GM12878 (cell line): ENCODE measurements around the gene CLEC17A. TPM values are rescaled to one million over a fixed set of nuclear protein-coding genes. Genes with fewer than 3 reads are reported as not detected.
"Not testable (repeated sequence)": the region's sequence is repeated elsewhere in the genome, so short reads cannot be mapped to it uniquely, and the experiment has no call there.

Source experiments
- ATAC-seq: fragments of 200-7000 bp; cut with Tn5 transposase; 3 replicates; pipeline ENCODE4 v1.9.1; 2020; ENCODE audit warnings: mild to moderate bottlenecking, moderate library complexity
- BruUV-seq: library from RNA; stranded (reverse); fragments of 400-500 nt; replicated peaks from 2 replicates; lab custom pipeline; 2021; lab: Mats Ljungman, UMichigan
- CTCF ChIA-PET: fragments of 300-600 bp; sonication (Branson Sonifier 250); formaldehyde crosslinking; extraction: SDS; loops from one replicate; lab custom pipeline; 2021; ENCODE audit warnings: inconsistent platforms; lab: Yijun Ruan, JAX
- POLR2A ChIA-PET: fragments of 350-600 bp; formaldehyde crosslinking; extraction: SDS; loops from one replicate; lab custom pipeline; 2021; ENCODE audit warnings: inconsistent platforms; lab: Charles Lee
- RAD21 ChIA-PET: fragments of 300-600 bp; sonication (Branson Sonifier 250); formaldehyde crosslinking; loops from one replicate; lab custom pipeline; 2023; ENCODE audit warnings: antibody characterized with exemption; ENCODE audit not compliant: unreplicated experiment; lab: Charles Lee
- SMC1A ChIA-PET: fragments of 300-600 bp; sonication (Branson Sonifier 250); formaldehyde crosslinking; loops from one replicate; lab custom pipeline; 2023; ENCODE audit not compliant: unreplicated experiment, uncharacterized antibody; lab: Charles Lee
- DNase-seq: peaks from one replicate; pipeline ENCODE4 v3.0.0-alpha.2; 2011; ENCODE audit warnings: low read depth, low spot score
- FAIRE-seq: peaks from 3 replicates; lab custom pipeline; 2011; peaks lifted over from hg19 to GRCh38; lab: Jason Lieb, UNC
- H2AFZ ChIP-seq: 2 replicates; pipeline ENCODE4 v1.6.0; 2011; ENCODE audit warnings: low read depth, low read length, control low read depth; ENCODE audit not compliant: control insufficient read depth
- H3K27ac ChIP-seq: 2 replicates; pipeline ENCODE4 v1.5.1; 2011; ENCODE audit warnings: control low read depth; ENCODE audit not compliant: control insufficient read depth, insufficient read depth
- H3K27me3 ChIP-seq, 2 experiments: replicated peaks in 1 of 2; 2 replicates each; pipeline versions ENCODE4 v1.6.0 to v1.6.1; 2011; ENCODE audit warnings: low read length in 1 of 2; ENCODE audit not compliant: control insufficient read depth in 2 of 2, insufficient read depth in 2 of 2
- H3K36me3 ChIP-seq, 2 experiments: 2 replicates each; pipeline ENCODE4 v1.5.1; 2011; ENCODE audit warnings: low read length in 1 of 2; ENCODE audit not compliant: control insufficient read depth in 2 of 2, insufficient read depth in 2 of 2
- H3K4me1 ChIP-seq: 2 replicates; pipeline ENCODE4 v1.6.1; 2011; ENCODE audit warnings: mild to moderate bottlenecking, low read length, moderate library complexity, mixed read lengths; ENCODE audit not compliant: control insufficient read depth, insufficient read depth
- H3K4me2 ChIP-seq: 2 replicates; pipeline ENCODE4 v1.6.0; 2011; ENCODE audit warnings: control low read depth; ENCODE audit not compliant: control insufficient read depth, insufficient read depth
- H3K4me3 ChIP-seq: fragments of 200-600 bp; sonication (generic); 2 replicates; pipeline ENCODE4 v1.5.1; 2016
- H3K79me2 ChIP-seq: 2 replicates; pipeline ENCODE4 v1.6.0; 2011; ENCODE audit warnings: low read length; ENCODE audit not compliant: control insufficient read depth, insufficient read depth
- H3K9ac ChIP-seq: 2 replicates; pipeline ENCODE4 v1.8.0; 2011; ENCODE audit warnings: low read length, control low read depth, mixed read lengths; ENCODE audit not compliant: control insufficient read depth, insufficient read depth
- H3K9me3 ChIP-seq: replicated peaks from 3 replicates; pipeline ENCODE4 v1.5.1; 2011; ENCODE audit warnings: mild to moderate bottlenecking, low read length; ENCODE audit not compliant: control insufficient read depth, insufficient read depth
- H4K20me1 ChIP-seq: 2 replicates; pipeline ENCODE4 v1.6.0; 2011; ENCODE audit not compliant: control insufficient read depth, insufficient read depth
- ATF2 ChIP-seq: IDR thresholded peaks from 2 replicates; pipeline ENCODE4 v1.6.1; 2012; ENCODE audit warnings: low read length, inconsistent platforms
- BACH1 ChIP-seq: fragments of 450-650 bp; IDR thresholded peaks from 2 replicates; pipeline ENCODE4 v1.6.1; 2017; ENCODE audit warnings: mild to moderate bottlenecking, borderline replicate concordance
- CBFB ChIP-seq: IDR thresholded peaks from 2 replicates; pipeline ENCODE4 v1.6.1; 2016; ENCODE audit warnings: antibody characterized with exemption, low read depth
- CREM ChIP-seq: IDR thresholded peaks from 2 replicates; pipeline ENCODE4 v1.6.1; 2014; ENCODE audit warnings: antibody characterized with exemption, low read depth
- IKZF2 ChIP-seq, 2 experiments: fragments of 450-650 bp; IDR thresholded peaks; 2 replicates each; pipeline ENCODE4 v1.6.1; 2017; ENCODE audit warnings: mild to moderate bottlenecking in 2 of 2, moderate library complexity in 2 of 2
- MEF2B ChIP-seq: fragments of 450-650 bp; IDR thresholded peaks from 2 replicates; pipeline ENCODE4 v1.6.1; 2018; ENCODE audit warnings: mild to moderate bottlenecking, moderate library complexity; ENCODE audit not compliant: partially characterized antibody, poor library complexity, severe bottlenecking
- PML ChIP-seq: IDR thresholded peaks from 2 replicates; pipeline ENCODE4 v1.6.1; 2012; ENCODE audit warnings: low read length, inconsistent platforms
- POLR2A ChIP-seq: IDR thresholded peaks from 2 replicates; pipeline ENCODE4 v1.6.1; 2011; ENCODE audit warnings: low read depth, mild to moderate bottlenecking, low read length
- POLR2AphosphoS5 ChIP-seq: IDR thresholded peaks from 2 replicates; pipeline ENCODE4 v1.6.1; 2011; ENCODE audit warnings: mild to moderate bottlenecking, low read length, inconsistent platforms
- RUNX3 ChIP-seq: IDR thresholded peaks from 2 replicates; pipeline ENCODE4 v1.6.1; 2012; ENCODE audit warnings: low read length, inconsistent platforms
- SMAD5 ChIP-seq: IDR thresholded peaks from 2 replicates; pipeline ENCODE4 v1.6.1; 2016; ENCODE audit warnings: antibody characterized with exemption, low read depth
- YY1 ChIP-seq: IDR thresholded peaks from 2 replicates; pipeline ENCODE4 v1.6.1; 2011; ENCODE audit warnings: low read depth, mild to moderate bottlenecking, low read length
- ZBED1 ChIP-seq: IDR thresholded peaks from 2 replicates; pipeline ENCODE4 v1.6.1; 2016; ENCODE audit warnings: borderline replicate concordance
- WGBS: methylation state at CpG from one replicate; pipeline ENCODE4 v1.1.6; 2016; ENCODE audit warnings: low lambda C conversion rate; ENCODE audit not compliant: insufficient replicate concordance, insufficient coverage; ENCODE audit errors: missing lambda C conversion rate; 5-methylcytosine and 5-hydroxymethylcytosine counted together
- in situ Hi-C: fragments of 300-500 bp; cut with MboI; formaldehyde crosslinking; loops from 9 replicates; pipeline ENCODE4 v1.14.3; 2018; ENCODE audit warnings: mixed read lengths
- intact Hi-C: fragments of 100-400 bp; cut with micrococcal nuclease; formaldehyde crosslinking; loops from one replicate; pipeline ENCODE4 v1.14.2; 2022; ENCODE audit not compliant: unreplicated experiment
- polyA plus RNA-seq, 11 experiments: library from polyadenylated mRNA; depleted of rRNA in 4 of 11; unstranded in 6 of 11; stranded (reverse) in 5 of 11; fragments of >200 nt; fragmentation: Nextera tagmentation in 4 of 11; fragmentation: Illumina TruSeq in 1 of 11; extraction: Ambion mirVana in 4 of 11; extraction: Trizol in 1 of 11; gene quantifications; 1 replicate in 1 of 11; 2 replicates in 10 of 11; pipeline versions ENCODE4 v1.2.1 to v1.2.3, GENCODE V29; 2011 to 2016; ENCODE audit warnings: inconsistent platforms in 2 of 11, missing spikeins in 2 of 11, low read depth in 1 of 11
- total RNA-seq, 4 experiments: library from RNA; depleted of rRNA in 3 of 4; stranded (reverse); fragments of >200 nt in 3 of 4; fragmentation: Illumina TruSeq in 1 of 4; extraction: Trizol in 1 of 4; gene quantifications; 2 replicates each; pipeline versions ENCODE4 v1.2.1 to v1.2.3, GENCODE V29; 2013 to 2021

CLEC17A gene
- total and polyA plus RNA-seq, 10 of the 15 experiments (the other 5 are each of a cell fraction or from before 2014, with no cell fraction given), result 12.9 to 131 (median 97.3) TPM

GRCh38 chr19:14584372-14584771 lies 1.5 kb downstream of the CLEC17A start:
- in situ Hi-C loops, result loop anchor here (25.0 kb wide), 1 partner anchor 2003 kb away; no protein-coding TSS in a partner anchor
- FAIRE-seq, H3K36me3 ChIP-seq, H3K9me3 ChIP-seq, intact Hi-C loops, H4K20me1 ChIP-seq, H3K27me3 ChIP-seq, DNase-seq, H2AFZ ChIP-seq: not testable (repeated sequence)
- ATAC-seq, result peak; percentile 1
- Histone ChIP-seq H3K9ac (peak overlapping the region; percentile 96), H3K27ac (peak overlapping the region; percentile 95), H3K79me2 (peaks cover 47% of the 10 kb centered on the region), H3K4me3 (peak overlapping the region; percentile 98), H3K4me2 (peak overlapping the region; percentile 93), H3K4me1 (peaks cover 19% of the 10 kb centered on the region)
- RAD21 ChIA-PET, result interaction anchor here (0.5 to 3.8 kb wide), 5 partner anchors 10 to 105 kb away, joined by 3 to 23 read pairs (median 8); partner anchors contain the start of gene ZNF333
- POLR2A ChIA-PET, result interaction anchor here (0.6 to 1.0 kb wide), 2 partner anchors 9 to 106 kb away, joined by 3 to 5 read pairs; partner anchors contain the start of gene ZNF333
- WGBS, result 2% methylated on average over 4 of the region's 5 CpGs
- SMC1A ChIA-PET, result interaction anchor here (0.6 to 1.3 kb wide), 6 partner anchors 10 to 102 kb away, joined by 3 to 5 read pairs (median 4); no protein-coding TSS in a partner anchor
- CTCF ChIA-PET, result interaction anchor here (1.0 to 3.8 kb wide), 4 partner anchors 10 to 104 kb away, joined by 3 to 19 read pairs (median 5); partner anchors contain the start of gene NDUFB7
- BruUV-seq, result TSS peak; percentile 85
- TF ChIP-seq MEF2B (peak; percentile 13), POLR2AphosphoS5 (peak; percentile 47; the same call in 1 of the 2 replicates)

GRCh38 chr19:14585187-14585586 lies 2.3 kb downstream of the CLEC17A start:
- BruUV-seq, H2AFZ ChIP-seq, H3K36me3 ChIP-seq, intact Hi-C loops, H3K27me3 ChIP-seq, H3K9me3 ChIP-seq, H4K20me1 ChIP-seq, POLR2A ChIA-PET: not testable (repeated sequence)
- ATAC-seq (peak; percentile 80), DNase-seq (peak; percentile 85), FAIRE-seq (peak; percentile 98)
- in situ Hi-C loops, result loop anchor here (25.0 kb wide), 1 partner anchor 2002 kb away; no protein-coding TSS in a partner anchor
- 8% methylated on average over 2 of the region's 3 CpGs for WGBS
- ChIA-PET CTCF (interaction anchor here (3.8 kb wide), 1 partner anchor 101 kb away, joined by 19 read pairs; no protein-coding TSS in a partner anchor), SMC1A (interaction anchor here (1.3 to 1.9 kb wide), 2 partner anchors 11 to 100 kb away, joined by 5 to 18 read pairs; no protein-coding TSS in a partner anchor), RAD21 (interaction anchor here (3.8 kb wide), 1 partner anchor 11 kb away, joined by 23 read pairs; no protein-coding TSS in a partner anchor)
- Histone ChIP-seq H3K9ac (peak overlapping the region; percentile 96; the same call in 1 of the 2 replicates), H3K27ac (peak overlapping the region; percentile 95), H3K4me2 (peak overlapping the region; percentile 42; the same call in 1 of the 2 replicates), H3K4me1 (peaks cover 19% of the 10 kb centered on the region), H3K4me3 (peak overlapping the region; percentile 72), H3K79me2 (peaks cover 47% of the 10 kb centered on the region)
- TF ChIP-seq ATF2, result peak; percentile 76
- TF ChIP-seq PML, result peak; percentile 13; the same call in 1 of the 2 replicates
- peak; percentile 55 for TF ChIP-seq RUNX3
- TF ChIP-seq CREM, result peak; percentile 30
- TF ChIP-seq BACH1, result peak; percentile 81; the same call in 1 of the 2 replicates
- TF ChIP-seq SMAD5, result 0 out of 2 replicates have a peak, but pooled peaks have one; percentile 44
- TF ChIP-seq ZBED1, result peak; percentile 78; the same call in 1 of the 2 replicates
- TF ChIP-seq IKZF2 (IDR thresholded peaks at IDR 0.05), result peak in 1 of 2 experiments; percentile 42; a peak in 1 of 4 replicates
- TF ChIP-seq YY1, result peak; percentile 61
- TF ChIP-seq CBFB, result peak; percentile 24; the same call in 1 of the 2 replicates
- TF ChIP-seq POLR2A, result peak; percentile 36; the same call in 1 of the 2 replicates
- peak; percentile 57 for TF ChIP-seq MEF2B
